NCI-H2081 treated with DMSO at 0.1 percent for 48 hours (cell line): ENCODE measurements around the gene CUL7.
A peak's percentile ranks its signal among the peaks of the same experiment; 100 is the strongest.
"Not testable (repeated sequence)": the region's sequence is repeated elsewhere in the genome, so short reads cannot be mapped to it uniquely, and the experiment has no call there.

Source experiments
- DNase-seq: peaks from one replicate; lab custom pipeline; 2025; lab: John Stamatoyannopoulos, UW

The CUL7 gene

GRCh38 chr6:43053545-43054205, at the start of gene CUL7:
TSS of gene CUL7 (minus strand) at chr6:43053851. CDS start at chr6:43052788, 1,063 bp downstream.
- DNase-seq = peak; percentile 57

DNA sequence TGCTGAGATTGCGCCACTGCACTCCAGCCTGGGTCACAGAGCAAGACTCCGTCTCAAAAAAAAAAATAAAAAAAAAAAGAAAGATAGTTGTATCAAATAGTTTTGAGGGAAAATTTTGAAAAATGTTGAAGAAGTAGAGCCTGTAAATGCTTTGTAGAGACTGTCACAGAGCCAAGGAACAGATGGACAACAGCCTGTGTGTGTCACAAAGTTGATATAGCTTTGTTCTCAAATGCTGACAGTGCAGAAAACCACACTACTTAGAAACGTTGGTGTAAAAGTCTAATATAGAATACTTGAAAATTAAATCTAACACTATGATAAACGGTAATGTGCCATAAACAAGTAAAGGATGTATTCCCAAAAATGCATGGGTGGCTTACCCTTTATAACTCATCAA, 47.8 kb upstream of the CUL7 start:
- DNase-seq = no peak

DNA sequence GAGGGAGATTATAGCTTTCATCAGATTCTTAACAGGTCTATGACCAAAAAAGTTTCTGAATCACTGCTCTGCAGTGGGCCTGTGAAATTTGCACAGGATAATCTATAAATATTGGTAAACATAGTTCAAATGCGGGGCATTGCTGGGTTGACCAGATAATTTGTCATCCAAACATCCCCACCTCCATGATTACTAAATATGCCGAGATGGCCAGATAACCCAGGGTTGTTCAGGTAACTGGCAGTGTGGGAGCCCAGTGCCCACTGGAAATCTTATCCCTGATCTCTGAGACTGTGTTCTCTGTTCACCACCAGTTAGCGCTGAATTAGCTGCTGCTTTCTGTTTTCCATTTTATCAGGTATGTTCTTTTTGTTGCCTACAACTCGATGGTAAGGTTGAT, 43.9 kb upstream of the CUL7 start:
- no peak for DNase-seq

DNA sequence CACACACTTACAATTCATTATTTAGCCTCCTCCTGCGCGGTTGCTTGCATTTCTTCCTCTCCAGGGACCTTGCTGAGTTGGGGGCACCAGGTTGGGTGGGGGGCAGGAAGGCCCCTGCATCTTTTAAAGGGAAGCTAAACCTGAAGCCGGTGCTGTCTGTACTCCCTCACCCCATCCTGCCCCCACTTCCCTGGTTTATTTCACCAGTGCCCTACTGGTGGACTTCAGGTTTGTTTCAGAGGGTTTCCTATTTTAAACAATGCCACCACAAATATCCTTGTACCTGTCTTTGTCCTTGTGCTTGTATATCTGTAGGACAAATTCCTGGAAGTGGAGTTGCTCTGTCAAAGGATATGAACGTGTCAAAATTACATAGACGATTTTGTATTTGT, 43.4 kb upstream of the CUL7 start:
- DNase-seq = no peak

GRCh38 chr6:43096451-43097097, 42.9 kb upstream of the CUL7 start:
- DNase-seq = no peak

- DNase-seq = no peak
These were observed 42.3 kb upstream of the CUL7 start for GRCh38 chr6:43095939-43096338.

GRCh38 chr6:43093436-43094289, 40.0 kb upstream of the CUL7 start:
- no peak for DNase-seq

GRCh38 chr6:43092635-43093034, 39.0 kb upstream of the CUL7 start:
- no peak for DNase-seq

- no peak for DNase-seq
These were observed 37.9 kb upstream of the CUL7 start for GRCh38 chr6:43091436-43091991.

- no peak for DNase-seq
These were observed 37.4 kb upstream of the CUL7 start for GRCh38 chr6:43091020-43091419.

DNA sequence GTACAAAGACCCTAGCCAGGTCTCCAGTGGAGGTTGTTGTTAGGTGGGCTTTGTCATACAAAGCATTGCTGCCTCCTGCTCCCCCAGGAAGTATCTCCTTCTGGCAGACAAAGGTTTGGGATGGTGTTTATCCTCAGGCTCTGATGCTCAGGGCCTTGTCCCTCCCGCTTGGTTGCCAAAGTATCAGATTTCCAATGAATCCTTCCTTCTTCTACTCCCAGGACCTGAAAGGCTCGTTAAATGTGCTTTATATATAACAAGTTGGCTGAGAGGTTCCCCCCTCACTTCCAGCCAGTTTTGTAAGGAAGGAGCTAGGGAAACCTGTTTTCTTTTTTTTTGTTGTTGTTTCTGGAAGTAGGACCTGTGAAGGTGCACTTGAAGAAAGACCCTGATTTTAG, 36.9 kb upstream of the CUL7 start:
- DNase-seq = no peak

GRCh38 chr6:43089874-43090558, 36.4 kb upstream of the CUL7 start:
- no peak for DNase-seq

GRCh38 chr6:43089467-43089866, 35.8 kb upstream of the CUL7 start:
- no peak for DNase-seq

DNA sequence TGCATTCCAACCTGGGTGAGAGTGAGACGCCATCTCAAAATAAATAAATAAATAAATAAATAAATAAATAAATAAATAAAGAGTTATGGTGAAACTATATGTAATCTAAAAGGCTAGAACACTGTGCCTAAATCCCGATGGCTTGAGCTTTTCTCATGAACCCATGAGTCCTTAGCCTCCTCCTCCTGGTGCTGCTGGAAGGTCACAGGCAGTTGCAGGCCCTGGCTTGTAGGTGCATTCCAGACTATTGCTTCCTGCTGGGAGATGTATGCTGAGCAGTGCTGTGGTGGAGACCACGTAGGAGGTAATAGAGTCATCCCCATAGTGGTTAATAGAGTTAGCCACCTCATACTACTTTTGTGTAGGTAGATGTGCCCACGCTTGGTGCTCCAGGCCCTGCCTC, 35.0 kb upstream of the CUL7 start:
- no peak for DNase-seq

- no peak for DNase-seq
These were observed 32.5 kb upstream of the CUL7 start for GRCh38 chr6:43086022-43086658.

GRCh38 chr6:43082806-43083655, 29.4 kb upstream of the CUL7 start:
- DNase-seq = no peak

DNA sequence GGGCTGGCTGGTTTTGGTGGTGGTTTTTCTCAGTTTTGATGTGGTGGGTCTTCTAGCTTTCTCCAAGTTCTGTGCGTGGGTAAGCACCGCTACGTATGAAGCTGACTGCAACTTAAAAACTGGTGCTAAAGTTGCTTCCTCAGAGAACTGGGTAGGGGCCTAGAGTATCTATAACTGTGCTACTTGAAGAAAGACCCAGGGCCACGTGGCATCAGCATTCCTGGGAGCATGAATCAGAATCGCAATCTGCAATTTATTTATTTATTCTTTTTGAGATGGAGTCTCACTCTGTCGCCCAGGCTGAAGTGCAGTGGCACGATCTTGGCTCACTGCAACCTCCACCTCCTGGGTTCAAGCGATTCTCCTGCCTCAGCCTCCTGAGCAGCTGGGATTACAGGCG, 28.3 kb upstream of the CUL7 start:
- DNase-seq = not testable (repeated sequence)

GRCh38 chr6:43081043-43081442, 27.4 kb upstream of the CUL7 start:
- DNase-seq = no peak

- no peak for DNase-seq
These were observed 25.0 kb upstream of the CUL7 start for GRCh38 chr6:43078691-43079090.

- no peak for DNase-seq
These were observed 24.4 kb upstream of the CUL7 start for GRCh38 chr6:43077981-43078511.
